ENCODE results near the gene PDE4B. TPM values are rescaled to one million over a fixed set of nuclear protein-coding genes. Genes with fewer than 3 reads are reported as not detected.
A peak's percentile ranks its signal among the peaks of the same experiment; 100 is the strongest.

PDE4B gene
- total and polyA plus RNA-seq, 7 donors, result 4.1 to 191 (median 16.3) TPM

DNA sequence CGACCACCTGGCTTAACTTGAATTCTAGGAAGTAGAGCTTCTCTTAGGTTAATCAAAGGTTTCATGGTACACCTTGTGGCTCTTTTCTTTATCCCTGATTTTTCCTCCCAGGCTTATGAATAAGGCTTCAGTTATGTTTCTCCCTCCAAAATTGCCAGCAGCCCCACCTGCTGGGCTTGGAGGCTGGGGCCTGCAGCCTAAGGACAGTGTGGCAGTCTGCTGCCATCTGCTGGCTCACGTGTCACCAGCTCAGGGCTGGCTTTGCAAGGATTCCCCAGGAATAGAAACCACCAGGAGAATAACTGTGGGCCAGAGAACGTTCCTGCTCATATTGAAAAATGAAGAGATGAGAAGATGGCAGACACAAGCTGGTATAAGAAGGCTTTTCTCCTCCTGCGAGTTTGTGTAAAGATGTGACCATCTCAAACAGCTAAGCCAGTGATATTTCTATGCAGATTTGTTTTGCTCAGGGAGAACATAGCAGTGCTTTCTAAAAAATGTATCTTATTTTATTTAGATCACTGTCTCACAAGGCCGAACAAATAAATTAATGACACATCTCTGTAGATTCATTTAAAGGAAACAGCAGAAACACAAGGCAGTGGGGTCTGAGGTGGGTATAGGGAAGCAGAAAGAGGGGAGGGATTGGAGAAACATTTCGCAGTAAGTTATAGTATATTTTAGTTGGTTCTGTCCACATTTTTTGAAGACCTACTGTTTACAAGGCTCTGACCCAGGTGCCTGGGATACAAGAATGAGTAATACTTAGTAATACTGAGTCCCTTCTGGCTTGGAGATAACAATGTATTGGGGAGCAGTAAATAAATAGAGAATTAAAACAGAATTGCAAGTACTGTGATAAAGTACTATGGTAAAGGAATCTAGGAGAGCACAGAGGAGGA is 450.2 kb downstream of the PDE4B start:
- DNase-seq, result peak; percentile 85 to 89
- intact Hi-C loops (cut with DNase I), result loop anchor here (1.0 to 10.0 kb wide), 4 partner anchors 74 to 482 kb away; no protein-coding TSS in a partner anchor
- 41 to 43% (median 43%) methylated on average over 6 of the region's 6 CpGs for WGBS, 3 donors

DNA sequence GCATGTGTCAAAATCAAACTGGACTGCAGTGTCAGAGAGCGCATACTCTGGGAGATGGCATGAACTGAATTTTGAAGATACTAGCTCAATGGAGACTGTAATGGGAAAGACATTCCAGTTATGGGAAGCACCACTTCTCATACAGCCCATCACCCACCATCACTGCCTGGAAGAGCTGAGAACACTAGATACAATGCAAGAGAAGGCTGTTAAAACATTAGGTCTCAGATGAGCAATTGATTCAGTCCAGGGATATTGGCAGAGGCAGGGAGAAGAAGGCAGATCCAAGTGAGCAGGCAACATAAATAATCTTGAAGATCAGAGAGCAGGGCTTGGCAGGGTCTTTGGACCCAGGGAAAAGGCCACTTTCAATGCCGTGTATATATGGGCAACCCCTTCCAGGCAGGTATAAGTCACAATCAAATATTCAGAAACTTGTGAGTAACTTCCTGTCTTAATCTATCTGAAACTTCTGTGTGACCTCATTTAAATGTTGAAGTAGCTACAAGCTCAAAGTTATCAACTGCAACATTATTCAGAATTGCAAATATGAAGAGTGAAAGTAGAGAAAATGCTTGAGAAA is 450.9 kb downstream of the PDE4B start:
- TF ChIP-seq, protein P1, sequence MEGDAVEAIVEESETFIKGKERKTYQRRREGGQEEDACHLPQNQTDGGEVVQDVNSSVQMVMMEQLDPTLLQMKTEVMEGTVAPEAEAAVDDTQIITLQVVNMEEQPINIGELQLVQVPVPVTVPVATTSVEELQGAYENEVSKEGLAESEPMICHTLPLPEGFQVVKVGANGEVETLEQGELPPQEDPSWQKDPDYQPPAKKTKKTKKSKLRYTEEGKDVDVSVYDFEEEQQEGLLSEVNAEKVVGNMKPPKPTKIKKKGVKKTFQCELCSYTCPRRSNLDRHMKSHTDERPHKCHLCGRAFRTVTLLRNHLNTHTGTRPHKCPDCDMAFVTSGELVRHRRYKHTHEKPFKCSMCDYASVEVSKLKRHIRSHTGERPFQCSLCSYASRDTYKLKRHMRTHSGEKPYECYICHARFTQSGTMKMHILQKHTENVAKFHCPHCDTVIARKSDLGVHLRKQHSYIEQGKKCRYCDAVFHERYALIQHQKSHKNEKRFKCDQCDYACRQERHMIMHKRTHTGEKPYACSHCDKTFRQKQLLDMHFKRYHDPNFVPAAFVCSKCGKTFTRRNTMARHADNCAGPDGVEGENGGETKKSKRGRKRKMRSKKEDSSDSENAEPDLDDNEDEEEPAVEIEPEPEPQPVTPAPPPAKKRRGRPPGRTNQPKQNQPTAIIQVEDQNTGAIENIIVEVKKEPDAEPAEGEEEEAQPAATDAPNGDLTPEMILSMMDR (IDR thresholded peaks at IDR 0.05), result no peak
- H3K27me3 ChIP-seq (ENCODE audit: insufficient read depth in 3 of 3, low read length in 2 of 3), result no peaks in the 10 kb centered on the region
- no peak for DNase-seq
- 68 to 81% (median 77%) methylated on average over 2 of the region's 2 CpGs for WGBS, 3 donors
- no peaks in the 10 kb centered on the region for H3K4me1 ChIP-seq
- H3K27ac ChIP-seq, result no peak overlapping the region
- no peak overlapping the region for H3K4me3 ChIP-seq
- H3K9me3 ChIP-seq, result no peaks in the 10 kb centered on the region
- H3K36me3 ChIP-seq (ENCODE audit: insufficient read depth in 1 of 2, low read depth in 1 of 2), result no peaks in the 10 kb centered on the region
- no peak for ATAC-seq
- intact Hi-C loops (cut with DNase I), result loop anchor here (2.0 to 10.0 kb wide), 3 partner anchors 75 to 481 kb away; no protein-coding TSS in a partner anchor

More for the DNA sequence above, 450.2 kb downstream of the PDE4B start:
- no peaks in the 10 kb centered on the region for H3K36me3 ChIP-seq (ENCODE audit: insufficient read depth in 1 of 2, low read depth in 1 of 2)
- no peak overlapping the region for H3K4me3 ChIP-seq
- H3K27me3 ChIP-seq (ENCODE audit: insufficient read depth in 3 of 3, low read length in 2 of 3), result no peaks in the 10 kb centered on the region
- H3K27ac ChIP-seq, result no peak overlapping the region
- peak; percentile 96 to 99 (median 99) for ATAC-seq
- no peaks in the 10 kb centered on the region for H3K9me3 ChIP-seq
- H3K4me1 ChIP-seq, result no peaks in the 10 kb centered on the region
- TF ChIP-seq, protein P1 (IDR thresholded peaks at IDR 0.05), result peak; percentile 99

DNA sequence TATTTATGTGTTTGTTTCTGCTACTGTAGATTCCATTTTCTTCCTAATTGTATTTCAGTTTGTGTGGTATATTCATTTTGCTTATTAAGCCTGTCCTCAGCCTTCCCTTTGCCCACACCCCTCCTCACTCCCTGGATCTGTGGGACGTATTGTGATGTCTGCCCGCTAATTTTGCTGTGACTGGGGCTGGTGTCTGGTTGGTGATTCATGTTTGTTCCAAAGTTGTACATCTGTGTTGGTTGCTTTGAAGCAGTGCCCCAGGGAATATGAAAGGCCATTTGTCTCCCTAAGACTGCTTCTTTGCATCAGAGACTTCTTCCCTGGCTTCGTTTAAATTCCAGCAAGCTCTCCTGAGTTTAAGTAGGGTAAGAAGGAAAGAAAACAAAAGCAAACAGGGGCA is 451.7 kb downstream of the PDE4B start:
- H3K4me1 ChIP-seq, result no peaks in the 10 kb centered on the region
- H3K27me3 ChIP-seq (ENCODE audit: insufficient read depth in 3 of 3, low read length in 2 of 3), result no peaks in the 10 kb centered on the region
- H3K27ac ChIP-seq, result no peak overlapping the region
- intact Hi-C loops (cut with DNase I), result loop anchor here in 1 of 2 donors (10.0 kb wide), 1 partner anchor 480 kb away; no protein-coding TSS in a partner anchor
- DNase-seq, result no peak
- H3K9me3 ChIP-seq, result no peaks in the 10 kb centered on the region
- TF ChIP-seq, protein P1 (IDR thresholded peaks at IDR 0.05), result no peak
- no peaks in the 10 kb centered on the region for H3K36me3 ChIP-seq (ENCODE audit: insufficient read depth in 1 of 2, low read depth in 1 of 2)
- no peak overlapping the region for H3K4me3 ChIP-seq
- ATAC-seq, result no peak
- WGBS, 3 donors, result 47 to 76% (median 57%) methylated on average over 3 of the region's 3 CpGs

DNA sequence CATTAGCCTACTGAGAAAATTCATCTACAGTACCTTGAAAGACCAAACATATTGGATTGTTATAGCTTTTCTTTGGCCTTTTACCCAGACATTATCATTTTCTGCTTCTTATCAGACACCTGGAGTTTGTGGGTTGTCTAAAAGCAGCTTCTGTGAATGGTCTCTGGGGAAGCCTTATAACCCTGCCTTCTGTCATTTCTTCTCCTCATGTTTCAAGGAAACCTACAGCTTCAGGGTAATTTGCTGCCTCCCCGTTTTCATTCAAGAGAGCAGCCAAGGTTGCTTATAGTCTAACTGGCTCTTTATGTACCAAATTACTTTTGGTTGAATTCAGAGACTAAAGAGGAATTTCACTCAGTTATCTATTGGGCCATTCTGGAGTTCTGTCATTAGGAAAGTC is 453.0 kb downstream of the PDE4B start:
- DNase-seq, result no peak
- WGBS, 3 donors, result 78 to 82% (median 82%) methylated on average over 1 of the region's 1 CpG
- intact Hi-C loops (cut with DNase I), result loop anchor here in 1 of 2 donors (10.0 kb wide), 1 partner anchor 479 kb away; no protein-coding TSS in a partner anchor
- Histone ChIP-seq H3K4me1 (no peaks in the 10 kb centered on the region), H3K4me3 (no peak overlapping the region), H3K36me3 (ENCODE audit: insufficient read depth in 1 of 2, low read depth in 1 of 2) (no peaks in the 10 kb centered on the region), H3K27ac (no peak overlapping the region), H3K27me3 (ENCODE audit: insufficient read depth in 3 of 3, low read length in 2 of 3) (no peaks in the 10 kb centered on the region), H3K9me3 (no peaks in the 10 kb centered on the region)
- TF ChIP-seq, protein P1 (IDR thresholded peaks at IDR 0.05), result no peak
- no peak for ATAC-seq

All from psoas muscle (tissue), 8 donors.